Measurements from ENCODE around the gene BRCA2. TPM values are rescaled to one million over a fixed set of nuclear protein-coding genes. Genes with fewer than 3 reads are reported as not detected.

Gene BRCA2
- total RNA-seq, 1 donor from 2014 or later: 38.7 TPM

DNA sequence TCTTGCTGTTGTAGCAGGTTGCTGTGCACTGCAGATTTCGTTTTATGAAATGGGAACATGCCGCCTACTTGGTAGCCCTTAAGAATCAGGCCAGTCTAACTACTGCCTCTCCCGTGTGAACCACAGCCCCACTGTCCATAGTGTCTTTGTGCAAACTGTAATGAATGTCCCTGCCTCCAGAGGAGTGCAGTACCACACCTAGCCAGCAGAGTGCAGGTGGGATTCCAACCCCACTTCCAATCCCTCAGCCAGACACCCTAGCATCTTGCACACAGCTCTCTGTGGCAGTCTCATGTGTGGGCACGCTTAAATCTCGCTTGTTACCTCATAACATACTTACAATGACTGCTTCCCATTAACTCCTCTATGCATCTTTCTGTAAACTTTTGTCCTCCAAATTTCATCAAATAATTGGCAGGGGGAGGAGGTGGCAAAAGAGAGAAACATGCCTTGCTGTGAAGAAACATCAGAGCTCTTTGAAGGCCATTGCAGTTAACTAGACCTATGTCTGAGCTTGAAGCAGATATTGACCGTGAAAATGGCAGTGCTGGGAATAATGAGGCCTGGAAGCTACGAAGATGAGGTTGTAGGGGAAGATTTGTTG is 47.4 kb upstream of the BRCA2 start:
- Mint-ChIP-seq H3K9me3 (peaks cover 2% of the 10 kb centered on the region), H3K4me3 (no peak overlapping the region), H3K4me1 (no peaks in the 10 kb centered on the region), H3K36me3 (no peaks in the 10 kb centered on the region), H3K27ac (no peak overlapping the region), H3K27me3 (ENCODE audit: insufficient read depth, low read depth) (peaks cover 2% of the 10 kb centered on the region)
- Histone ChIP-seq H4K20me1 (ENCODE audit: low read depth) (no peaks in the 10 kb centered on the region), H3K9ac (no peak overlapping the region), H3K4me2 (no peak overlapping the region), H3K4me3 (no peak overlapping the region), H2AFZ (replicated peaks) (no peak overlapping the region), H3K36me3 (no peaks in the 10 kb centered on the region), H3F3A (ENCODE audit: low read depth) (no peaks in the 10 kb centered on the region), H3K27ac (no peak overlapping the region), H3K9me3 (ENCODE audit: low read depth) (no peaks in the 10 kb centered on the region), H3K27me3 (no peaks in the 10 kb centered on the region), H3K4me1 (no peaks in the 10 kb centered on the region), H3K79me2 (ENCODE audit: low read depth) (no peaks in the 10 kb centered on the region)
- peak; percentile 27 for DNase-seq (ENCODE audit: low spot score)
- TF ChIP-seq CTCF (IDR thresholded peaks at IDR 0.05) (peak; percentile 57), EZH2 (IDR thresholded peaks at IDR 0.05) (no peak)

- peaks cover 2% of the 10 kb centered on the region for H3K27me3 Mint-ChIP-seq (ENCODE audit: insufficient read depth, low read depth)
- H3K9me3 Mint-ChIP-seq: peaks cover 2% of the 10 kb centered on the region
- Histone ChIP-seq H3F3A (ENCODE audit: low read depth) (no peaks in the 10 kb centered on the region), H3K79me2 (ENCODE audit: low read depth) (no peaks in the 10 kb centered on the region), H3K27ac (no peak overlapping the region), H3K36me3 (no peaks in the 10 kb centered on the region), H3K27me3 (no peaks in the 10 kb centered on the region), H3K4me2 (no peak overlapping the region), H4K20me1 (ENCODE audit: low read depth) (no peaks in the 10 kb centered on the region), H3K4me3 (no peak overlapping the region), H3K9me3 (ENCODE audit: low read depth) (no peaks in the 10 kb centered on the region), H3K9ac (no peak overlapping the region), H2AFZ (replicated peaks) (no peak overlapping the region), H3K4me1 (no peaks in the 10 kb centered on the region)
- H3K27ac Mint-ChIP-seq: no peak overlapping the region
- H3K4me3 Mint-ChIP-seq: no peak overlapping the region
- TF ChIP-seq CTCF (IDR thresholded peaks at IDR 0.05): no peak
- no peak for TF ChIP-seq EZH2 (IDR thresholded peaks at IDR 0.05)
- no peak for TF ChIP-seq EZH2phosphoT487 (IDR thresholded peaks at IDR 0.05)
- no peaks in the 10 kb centered on the region for H3K36me3 Mint-ChIP-seq
- DNase-seq (ENCODE audit: low spot score): no peak
- H3K4me1 Mint-ChIP-seq: peaks cover 9% of the 10 kb centered on the region
Measured at GRCh38 chr13:32272021-32272683, 43.2 kb upstream of the BRCA2 start.

DNA sequence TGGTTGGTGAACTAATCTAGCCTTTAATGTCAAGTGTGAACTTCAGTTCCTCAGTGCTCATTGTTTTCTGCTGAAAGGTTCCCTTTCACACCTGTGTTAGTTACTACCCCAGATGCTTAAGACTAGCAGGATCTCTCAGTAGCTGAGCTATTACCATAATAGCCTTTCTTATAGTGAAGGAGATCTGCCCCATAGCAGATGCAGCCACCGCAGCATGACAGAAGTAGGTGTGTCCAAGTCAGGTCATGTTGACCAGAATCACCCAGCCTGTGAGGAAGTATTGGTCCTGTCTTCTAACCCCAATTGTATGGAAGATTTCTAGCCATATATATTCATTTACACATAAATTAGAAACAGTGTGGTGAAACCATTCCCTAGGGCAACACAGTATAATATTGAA is 37.5 kb upstream of the BRCA2 start:
- no peak overlapping the region for H3K9ac ChIP-seq
- H3F3A ChIP-seq (ENCODE audit: low read depth): no peaks in the 10 kb centered on the region
- H3K36me3 ChIP-seq: no peaks in the 10 kb centered on the region
- no peaks in the 10 kb centered on the region for H3K27me3 ChIP-seq
- H3K27ac ChIP-seq: no peak overlapping the region
- no peak overlapping the region for H3K4me2 ChIP-seq
- H4K20me1 ChIP-seq (ENCODE audit: low read depth): no peaks in the 10 kb centered on the region
- no peak for DNase-seq (ENCODE audit: low spot score)
- Mint-ChIP-seq H3K4me3 (no peak overlapping the region), H3K36me3 (no peaks in the 10 kb centered on the region), H3K9me3 (no peaks in the 10 kb centered on the region), H3K27ac (no peak overlapping the region), H3K27me3 (ENCODE audit: insufficient read depth, low read depth) (no peaks in the 10 kb centered on the region), H3K4me1 (peaks cover 18% of the 10 kb centered on the region)
- no peaks in the 10 kb centered on the region for H3K79me2 ChIP-seq (ENCODE audit: low read depth)
- no peak overlapping the region for H2AFZ ChIP-seq (replicated peaks)
- H3K9me3 ChIP-seq (ENCODE audit: low read depth): no peaks in the 10 kb centered on the region
- no peaks in the 10 kb centered on the region for H3K4me1 ChIP-seq
- TF ChIP-seq EZH2 (IDR thresholded peaks at IDR 0.05) (no peak), CTCF (IDR thresholded peaks at IDR 0.05) (no peak), EZH2phosphoT487 (IDR thresholded peaks at IDR 0.05) (no peak)
- no peak overlapping the region for H3K4me3 ChIP-seq
